ENCODE data around the gene TOGARAM2. TPM values are rescaled to one million over a fixed set of nuclear protein-coding genes. Genes with fewer than 3 reads are reported as not detected.

Gene TOGARAM2
- total and polyA plus RNA-seq, 8 donors: 0.03 to 9.1 (median 0.74) TPM

- ATAC-seq: no peak
- Histone ChIP-seq H3K9me3 (no peaks in the 10 kb centered on the region), H3K27me3 (no peaks in the 10 kb centered on the region), H3K36me3 (no peaks in the 10 kb centered on the region), H3K4me1 (no peaks in the 10 kb centered on the region), H3K4me3 (no peak overlapping the region), H3K27ac (no peak overlapping the region)
- TF ChIP-seq CTCF (IDR thresholded peaks at IDR 0.05): no peak
- DNase-seq: no peak
- WGBS, 2 donors: 74 to 77% methylated on average over 6 of the region's 6 CpGs
- intact Hi-C loops (cut with DNase I): no loop called here
- no peak for FAIRE-seq
These were observed 15.0 kb downstream of the TOGARAM2 start for GRCh38 chr2:28995765-28996750.

- no peak for FAIRE-seq
- no peak for TF ChIP-seq CTCF (IDR thresholded peaks at IDR 0.05)
- ATAC-seq: no peak
- H3K9me3 ChIP-seq: no peaks in the 10 kb centered on the region
- H3K27me3 ChIP-seq: no peaks in the 10 kb centered on the region
- H3K4me3 ChIP-seq: no peak overlapping the region
- H3K4me1 ChIP-seq: no peaks in the 10 kb centered on the region
- no peak for DNase-seq
- H3K36me3 ChIP-seq: no peaks in the 10 kb centered on the region
- WGBS, 2 donors: 72% methylated on average over 12 of the region's 12 CpGs
- H3K27ac ChIP-seq: no peak overlapping the region
- intact Hi-C loops (cut with DNase I): no loop called here
These were observed 16.2 kb downstream of the TOGARAM2 start for GRCh38 chr2:28997237-28997846.

- no peak overlapping the region for H3K27ac ChIP-seq
- H3K9me3 ChIP-seq: no peaks in the 10 kb centered on the region
- DNase-seq: no peak
- FAIRE-seq: no peak
- intact Hi-C loops (cut with DNase I): no loop called here
- no peak for TF ChIP-seq CTCF (IDR thresholded peaks at IDR 0.05)
- 54 to 60% methylated on average over 17 of the region's 17 CpGs for WGBS, 2 donors
- no peaks in the 10 kb centered on the region for H3K4me1 ChIP-seq
- no peaks in the 10 kb centered on the region for H3K36me3 ChIP-seq
- H3K4me3 ChIP-seq: no peak overlapping the region
- no peak for ATAC-seq
- no peaks in the 10 kb centered on the region for H3K27me3 ChIP-seq
These were observed 17.0 kb downstream of the TOGARAM2 start for GRCh38 chr2:28997847-28998735.

- DNase-seq: peak in 1 of 6 donors; percentile 50
- intact Hi-C loops (cut with DNase I): no loop called here
- Histone ChIP-seq H3K36me3 (no peaks in the 10 kb centered on the region), H3K4me1 (no peaks in the 10 kb centered on the region), H3K27me3 (no peaks in the 10 kb centered on the region), H3K9me3 (no peaks in the 10 kb centered on the region), H3K4me3 (no peak overlapping the region), H3K27ac (no peak overlapping the region)
- FAIRE-seq: no peak
- peak in 2 of 4 donors; percentile 80 to 88 for ATAC-seq
- WGBS, 2 donors: 75 to 77% methylated on average over 7 of the region's 7 CpGs
- no peak for TF ChIP-seq CTCF (IDR thresholded peaks at IDR 0.05)
These were observed 19.4 kb downstream of the TOGARAM2 start for GRCh38 chr2:29000481-29000880.
